Testis (tissue), 3 donors: Measurements from ENCODE around the gene NPY5R. TPM values are rescaled to one million over a fixed set of nuclear protein-coding genes. Genes with fewer than 3 reads are reported as not detected.

Experiments used
- DNase-seq: peaks from one replicate; pipeline ENCODE4 v3.0.0-alpha.2; 2019
- H3K27ac ChIP-seq, 2 donors: fragments of 200-600 bp; sonication (generic); one replicate each; pipeline ENCODE4 v1.5.1; 2019
- H3K27me3 ChIP-seq: fragments of 200-600 bp; sonication (generic); one replicate; pipeline ENCODE4 v1.5.1; 2019
- H3K36me3 ChIP-seq: fragments of 200-600 bp; sonication (generic); one replicate; pipeline ENCODE4 v1.5.1; 2017; ENCODE audit warnings: low read depth; ENCODE audit errors: missing control alignments
- H3K4me1 ChIP-seq: fragments of 200-600 bp; sonication (generic); one replicate; pipeline ENCODE4 v1.5.1; 2019
- H3K4me3 ChIP-seq, 2 donors: fragments of 200-600 bp; sonication (generic); one replicate each; pipeline ENCODE4 v1.5.1; 2017 to 2019
- H3K9me3 ChIP-seq: fragments of 200-600 bp; sonication (generic); one replicate; pipeline ENCODE4 v1.5.1; 2017
- POLR2A ChIP-seq: fragments of 450-650 bp; IDR thresholded peaks from one replicate; pipeline ENCODE4 v1.6.1; 2017; ENCODE audit warnings: antibody characterized with exemption, mild to moderate bottlenecking, moderate library complexity
- WGBS, 2 donors: methylation state at CpG; one replicate each; pipeline ENCODE4 v1.1.5; 2018; 5-methylcytosine and 5-hydroxymethylcytosine counted together
- intact Hi-C: fragments of 100-400 bp; cut with DNase I; formaldehyde crosslinking; loops from one replicate; pipeline ENCODE4 v1.15.1; 2023; ENCODE audit warnings: low total_unique reads
- polyA plus RNA-seq: library from polyadenylated mRNA; stranded (reverse); fragments of 350-450 nt; fragmentation: Illumina TruSeq; extraction: RNeasy Lipid Tissue Mini Kit (QIAGEN cat#74804); gene quantifications from one replicate; pipeline ENCODE4 v1.2.3, GENCODE V29; 2014; ENCODE audit warnings: low read depth, low replicate concordance; ENCODE audit not compliant: insufficient read depth
- total RNA-seq, 2 donors: library from RNA; depleted of rRNA; stranded (reverse); fragments of >200 nt; gene quantifications; one replicate each; pipeline ENCODE4 v1.2.3, GENCODE V29; 2016
- TF ChIP-seq, protein P1 (sequence below), 3 experiments: fragments of 450-650 bp in 2 of 3; fragments of 200-600 bp in 1 of 3; sonication (generic) in 1 of 3; IDR thresholded peaks; one replicate each; pipeline ENCODE4 v1.5.1; 2016 to 2019; ENCODE audit warnings: antibody characterized with exemption in 3 of 3, mild to moderate bottlenecking in 2 of 3, moderate library complexity in 1 of 3

NPY5R gene
- total and polyA plus RNA-seq, 3 donors from 2014 or later: 0.93 to 14.7 (median 1.5) TPM

DNA sequence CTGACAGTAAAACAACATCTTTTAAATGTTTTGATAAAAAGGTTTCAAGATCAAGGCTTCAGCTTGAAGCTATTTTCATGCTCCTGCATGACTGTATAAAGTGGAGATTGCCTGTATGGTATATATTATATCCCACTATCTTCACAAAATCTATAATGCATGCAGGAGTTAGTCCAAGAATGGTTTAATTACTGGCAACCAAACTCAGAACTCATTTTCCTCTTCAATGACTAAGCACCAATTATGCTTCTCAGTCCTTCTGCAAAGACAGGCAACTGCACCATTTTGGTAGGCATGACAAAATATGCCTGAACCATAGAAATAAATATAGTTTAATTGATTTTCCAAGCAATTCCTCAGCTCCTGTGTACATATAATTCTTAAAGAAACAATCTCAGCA, 54.5 kb downstream of the NPY5R start:
- no peak for DNase-seq
- Histone ChIP-seq H3K27ac (no peak overlapping the region), H3K27me3 (no peaks in the 10 kb centered on the region), H3K4me1 (no peaks in the 10 kb centered on the region), H3K9me3 (no peaks in the 10 kb centered on the region), H3K36me3 (no peaks in the 10 kb centered on the region), H3K4me3 (no peak overlapping the region)
- TF ChIP-seq POLR2A: no peak
- TF ChIP-seq, protein P1, sequence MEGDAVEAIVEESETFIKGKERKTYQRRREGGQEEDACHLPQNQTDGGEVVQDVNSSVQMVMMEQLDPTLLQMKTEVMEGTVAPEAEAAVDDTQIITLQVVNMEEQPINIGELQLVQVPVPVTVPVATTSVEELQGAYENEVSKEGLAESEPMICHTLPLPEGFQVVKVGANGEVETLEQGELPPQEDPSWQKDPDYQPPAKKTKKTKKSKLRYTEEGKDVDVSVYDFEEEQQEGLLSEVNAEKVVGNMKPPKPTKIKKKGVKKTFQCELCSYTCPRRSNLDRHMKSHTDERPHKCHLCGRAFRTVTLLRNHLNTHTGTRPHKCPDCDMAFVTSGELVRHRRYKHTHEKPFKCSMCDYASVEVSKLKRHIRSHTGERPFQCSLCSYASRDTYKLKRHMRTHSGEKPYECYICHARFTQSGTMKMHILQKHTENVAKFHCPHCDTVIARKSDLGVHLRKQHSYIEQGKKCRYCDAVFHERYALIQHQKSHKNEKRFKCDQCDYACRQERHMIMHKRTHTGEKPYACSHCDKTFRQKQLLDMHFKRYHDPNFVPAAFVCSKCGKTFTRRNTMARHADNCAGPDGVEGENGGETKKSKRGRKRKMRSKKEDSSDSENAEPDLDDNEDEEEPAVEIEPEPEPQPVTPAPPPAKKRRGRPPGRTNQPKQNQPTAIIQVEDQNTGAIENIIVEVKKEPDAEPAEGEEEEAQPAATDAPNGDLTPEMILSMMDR (IDR thresholded peaks at IDR 0.05): no peak
- intact Hi-C loops: no loop called here

DNA sequence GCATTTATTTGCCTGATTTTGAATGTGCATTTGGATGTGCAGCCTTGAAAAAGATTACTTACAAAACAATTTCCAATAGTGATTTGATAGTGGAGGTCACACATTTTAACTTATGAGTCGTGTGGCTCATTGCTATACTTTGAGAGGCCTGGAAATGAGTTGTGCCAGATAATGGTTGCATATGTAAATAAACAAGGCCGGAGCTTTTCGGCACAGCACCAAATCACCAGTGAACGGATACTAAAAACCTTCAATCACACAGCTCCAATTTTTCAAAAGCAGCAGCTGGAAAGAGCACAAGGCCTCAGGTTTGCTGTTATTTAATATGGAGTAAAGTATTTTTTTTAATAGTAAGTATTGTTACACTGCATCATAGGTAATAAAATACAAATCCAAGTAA, 57.2 kb downstream of the NPY5R start:
- WGBS, 2 donors: 62 to 73% methylated on average over 4 of the region's 4 CpGs
- no peaks in the 10 kb centered on the region for H3K36me3 ChIP-seq
- no peak overlapping the region for H3K4me3 ChIP-seq
- no peak for TF ChIP-seq POLR2A
- TF ChIP-seq, protein P1 (IDR thresholded peaks at IDR 0.05): no peak
- intact Hi-C loops: no loop called here
- H3K4me1 ChIP-seq: no peaks in the 10 kb centered on the region
- no peaks in the 10 kb centered on the region for H3K27me3 ChIP-seq
- DNase-seq: no peak
- no peaks in the 10 kb centered on the region for H3K9me3 ChIP-seq
- H3K27ac ChIP-seq: no peak overlapping the region

Other genes starting within 250 kb of the NPY5R start
- 10 to 100 TPM; 42.3 to 46.8 TPM for gene NAF1, start 177.0 kb upstream of the NPY5R start, total RNA-seq
- 16.3 TPM for gene NAF1, start 177.0 kb upstream of the NPY5R start, polyA plus RNA-seq
- 1 to 10 TPM; 2.4 to 5.9 TPM for gene NPY1R, start 11.3 kb upstream of the NPY5R start, total RNA-seq
- gene NPY1R, start 11.3 kb upstream of the NPY5R start, polyA plus RNA-seq: 2.8 TPM
- gene TKTL2, start 129.9 kb downstream of the NPY5R start, total RNA-seq: 10 to 100 TPM; 45.9 to 47.5 TPM
- 211 TPM for gene TKTL2, start 129.9 kb downstream of the NPY5R start, polyA plus RNA-seq
- 10 to 100 TPM; 33.0 to 34.1 TPM for gene TMA16, start 150.8 kb downstream of the NPY5R start, total RNA-seq
- gene TMA16, start 150.8 kb downstream of the NPY5R start, polyA plus RNA-seq: 33.2 TPM